MM.1S (cell line): ENCODE measurements around the gene SEC24C.

Source experiments
- DNase-seq: peaks from one replicate; pipeline ENCODE4 v3.0.0-alpha.2; 2015
- H2AFZ ChIP-seq: fragments of 300-600 bp; sonication (generic); 2 replicates; pipeline ENCODE4 v1.6.0; 2016; ENCODE audit warnings: antibody characterized with exemption, low read length
- H3F3A ChIP-seq: fragments of 300-600 bp; sonication (generic); 2 replicates; pipeline ENCODE4 v1.6.1; 2016; ENCODE audit warnings: mild to moderate bottlenecking, antibody characterized with exemption, low read length, moderate library complexity, mixed read lengths; ENCODE audit not compliant: insufficient read depth
- H3K27ac ChIP-seq: fragments of 300-600 bp; sonication (generic); 2 replicates; pipeline ENCODE4 v1.5.1; 2016; ENCODE audit warnings: mild to moderate bottlenecking, low read length
- H3K27me3 ChIP-seq: fragments of 300-600 bp; sonication (generic); replicated peaks from 2 replicates; pipeline ENCODE4 v1.6.0; 2016; ENCODE audit warnings: low read length; ENCODE audit not compliant: insufficient read depth
- H3K36me3 ChIP-seq: fragments of 300-600 bp; sonication (generic); replicated peaks from 2 replicates; pipeline ENCODE4 v1.6.1; 2016; ENCODE audit warnings: mild to moderate bottlenecking, low read length, mixed read lengths; ENCODE audit not compliant: insufficient read depth
- H3K4me1 ChIP-seq: fragments of 300-600 bp; sonication (generic); 2 replicates; pipeline ENCODE4 v1.6.1; 2016; ENCODE audit warnings: low read length, mixed read lengths
- H3K4me2 ChIP-seq: fragments of 300-600 bp; sonication (generic); 2 replicates; pipeline ENCODE4 v1.6.0; 2016; ENCODE audit warnings: low read depth, low read length
- H3K4me3 ChIP-seq: fragments of 300-600 bp; sonication (generic); 2 replicates; pipeline ENCODE4 v1.5.1; 2016; ENCODE audit warnings: low read length, mixed read lengths
- H3K79me2 ChIP-seq: fragments of 300-600 bp; sonication (generic); 2 replicates; pipeline ENCODE4 v1.6.1; 2016; ENCODE audit warnings: mixed run types, low read length, mixed read lengths
- H3K9ac ChIP-seq: fragments of 300-600 bp; sonication (generic); 2 replicates; pipeline ENCODE4 v1.6.1; 2016; ENCODE audit warnings: low read length, mixed read lengths
- H3K9me2 ChIP-seq: fragments of 300-600 bp; sonication (generic); replicated peaks from 2 replicates; pipeline ENCODE4 v1.6.1; 2016; ENCODE audit warnings: mild to moderate bottlenecking, low read length, mixed read lengths; ENCODE audit not compliant: insufficient read depth
- H3K9me3 ChIP-seq: fragments of 300-600 bp; sonication (generic); replicated peaks from 2 replicates; pipeline ENCODE4 v1.6.1; 2016; ENCODE audit warnings: mild to moderate bottlenecking, low read length, mixed read lengths; ENCODE audit not compliant: insufficient read depth
- H4K20me1 ChIP-seq: fragments of 300-600 bp; sonication (generic); 2 replicates; pipeline ENCODE4 v1.6.1; 2016; ENCODE audit warnings: mild to moderate bottlenecking, low read length, moderate library complexity, mixed read lengths; ENCODE audit not compliant: insufficient read depth
- CTCF ChIP-seq: fragments of 300-600 bp; sonication (generic); IDR thresholded peaks from 2 replicates; pipeline ENCODE4 v1.5.1; 2016; ENCODE audit warnings: antibody characterized with exemption, low read length, mixed read lengths
- EZH2 ChIP-seq: fragments of 300-600 bp; sonication (generic); optimal IDR thresholded peaks from 2 replicates; pipeline ENCODE3; 2017; ENCODE audit warnings: low read depth, mild to moderate bottlenecking, antibody characterized with exemption, low read length, mixed read lengths
- EZH2phosphoT487 ChIP-seq: fragments of 300-600 bp; sonication (generic); IDR thresholded peaks from 2 replicates; pipeline ENCODE4 v1.6.1; 2018; ENCODE audit warnings: antibody characterized with exemption, low read length

SEC24C gene

GRCh38 chr10:73772281-73773151, 28.3 kb downstream of the SEC24C start:
- peak overlapping the region; percentile 85 for H2AFZ ChIP-seq

GRCh38 chr10:73773152-73773879, 29.1 kb downstream of the SEC24C start:
- Histone ChIP-seq H4K20me1 (no peaks in the 10 kb centered on the region), H3K4me3 (peak overlapping the region; percentile 88), H3K4me1 (peaks cover 13% of the 10 kb centered on the region), H3K9me2 (no peaks in the 10 kb centered on the region), H2AFZ (peak overlapping the region; percentile 85), H3K4me2 (peak overlapping the region; percentile 84), H3K9me3 (no peaks in the 10 kb centered on the region), H3K36me3 (no peaks in the 10 kb centered on the region), H3K27ac (peak overlapping the region; percentile 69; the same call in 1 of the 2 replicates), H3K79me2 (peaks cover 32% of the 10 kb centered on the region), H3K9ac (peak overlapping the region; percentile 73; the same call in 1 of the 2 replicates), H3K27me3 (no peaks in the 10 kb centered on the region), H3F3A (peaks cover 20% of the 10 kb centered on the region)
- no peak for TF ChIP-seq EZH2phosphoT487
- TF ChIP-seq EZH2: no peak
- no peak for TF ChIP-seq CTCF
- DNase-seq: no peak

More at GRCh38 chr10:73772281-73773151, 28.3 kb downstream of the SEC24C start:
- Histone ChIP-seq H3K27ac (peak overlapping the region; percentile 69; the same call in 1 of the 2 replicates), H3K4me1 (peaks cover 13% of the 10 kb centered on the region), H3K36me3 (no peaks in the 10 kb centered on the region), H3F3A (peaks cover 20% of the 10 kb centered on the region), H3K27me3 (no peaks in the 10 kb centered on the region), H3K9ac (peak overlapping the region; percentile 73), H3K9me2 (no peaks in the 10 kb centered on the region), H3K4me2 (peak overlapping the region; percentile 84), H3K4me3 (peak overlapping the region; percentile 88), H4K20me1 (no peaks in the 10 kb centered on the region), H3K9me3 (no peaks in the 10 kb centered on the region), H3K79me2 (peaks cover 32% of the 10 kb centered on the region)
- DNase-seq: peak; percentile 75
- no peak for TF ChIP-seq EZH2phosphoT487
- TF ChIP-seq EZH2: no peak
- TF ChIP-seq CTCF: no peak; the same call in 1 of the 2 replicates

GRCh38 chr10:73774637-73775036, 30.5 kb downstream of the SEC24C start:
- Histone ChIP-seq H3K36me3 (no peaks in the 10 kb centered on the region), H3K79me2 (peaks cover 38% of the 10 kb centered on the region), H3K4me2 (peak overlapping the region; percentile 84), H3K9me2 (no peaks in the 10 kb centered on the region), H2AFZ (no peak overlapping the region), H3F3A (peaks cover 20% of the 10 kb centered on the region), H3K9me3 (no peaks in the 10 kb centered on the region), H3K27me3 (no peaks in the 10 kb centered on the region), H3K4me1 (peaks cover 13% of the 10 kb centered on the region), H3K4me3 (peak overlapping the region; percentile 35), H4K20me1 (no peaks in the 10 kb centered on the region), H3K9ac (peak overlapping the region; percentile 19; the same call in 1 of the 2 replicates), H3K27ac (no peak overlapping the region)
- TF ChIP-seq CTCF (no peak; the same call in 1 of the 2 replicates), EZH2 (no peak), EZH2phosphoT487 (no peak)
- DNase-seq: peak; percentile 31
